ENCODE results near the gene ZNF689.

The ZNF689 gene

DNA sequence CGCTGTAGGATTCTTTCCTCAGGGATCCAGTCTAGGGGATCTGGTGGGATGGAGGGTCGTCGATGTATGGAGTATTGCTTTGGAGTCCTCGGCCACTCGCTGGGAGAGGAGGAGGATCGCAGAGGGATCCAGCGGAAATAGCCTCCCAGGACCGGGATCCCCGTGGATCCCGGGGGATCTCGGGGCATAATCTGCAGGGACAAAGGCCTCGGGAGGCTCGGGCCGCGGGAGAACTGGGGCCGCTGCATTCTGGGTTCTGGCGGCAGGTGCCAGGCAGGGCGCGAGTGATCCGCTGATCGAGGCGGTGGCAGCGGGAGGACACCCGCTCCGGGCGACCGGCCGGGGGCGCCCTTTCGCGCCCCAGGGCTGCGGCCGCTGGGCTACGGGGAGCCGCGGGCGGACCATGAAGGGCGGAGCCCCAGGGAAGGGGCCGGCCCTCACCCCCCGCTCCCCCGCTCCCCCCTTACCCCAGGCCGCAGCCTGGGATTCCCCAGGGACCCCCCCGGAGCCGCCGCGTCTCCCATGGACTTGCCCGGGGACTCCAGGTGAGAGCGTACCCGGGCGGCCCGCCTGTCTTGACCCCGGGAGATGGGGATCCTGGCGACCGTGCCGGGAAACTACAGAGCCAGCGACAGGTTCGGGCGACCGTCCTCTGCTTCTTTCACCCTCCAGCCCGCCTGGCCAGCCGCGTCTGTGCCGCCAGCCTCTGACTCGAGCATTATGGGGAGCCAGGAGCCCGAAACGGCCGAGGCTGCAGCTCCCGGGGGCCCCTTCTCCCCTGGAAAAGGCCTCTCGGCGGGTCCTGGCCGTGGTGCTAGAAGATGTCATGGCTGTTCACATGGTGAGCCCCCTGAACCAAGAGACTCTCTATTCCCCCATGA, 41.2 kb upstream of the ZNF689 start:
- peak overlapping the region; percentile 71 for H3K4me3 ChIP-seq (ENCODE audit: low read depth, low read length)
- peak overlapping the region; percentile 98 for H3K27ac ChIP-seq
- peaks cover 2% of the 10 kb centered on the region for H3K9me3 ChIP-seq (ENCODE audit: severe bottlenecking)
- H3K27me3 ChIP-seq (ENCODE audit: insufficient read depth, low read depth, severe bottlenecking): no peaks in the 10 kb centered on the region
- TF ChIP-seq, protein P1, sequence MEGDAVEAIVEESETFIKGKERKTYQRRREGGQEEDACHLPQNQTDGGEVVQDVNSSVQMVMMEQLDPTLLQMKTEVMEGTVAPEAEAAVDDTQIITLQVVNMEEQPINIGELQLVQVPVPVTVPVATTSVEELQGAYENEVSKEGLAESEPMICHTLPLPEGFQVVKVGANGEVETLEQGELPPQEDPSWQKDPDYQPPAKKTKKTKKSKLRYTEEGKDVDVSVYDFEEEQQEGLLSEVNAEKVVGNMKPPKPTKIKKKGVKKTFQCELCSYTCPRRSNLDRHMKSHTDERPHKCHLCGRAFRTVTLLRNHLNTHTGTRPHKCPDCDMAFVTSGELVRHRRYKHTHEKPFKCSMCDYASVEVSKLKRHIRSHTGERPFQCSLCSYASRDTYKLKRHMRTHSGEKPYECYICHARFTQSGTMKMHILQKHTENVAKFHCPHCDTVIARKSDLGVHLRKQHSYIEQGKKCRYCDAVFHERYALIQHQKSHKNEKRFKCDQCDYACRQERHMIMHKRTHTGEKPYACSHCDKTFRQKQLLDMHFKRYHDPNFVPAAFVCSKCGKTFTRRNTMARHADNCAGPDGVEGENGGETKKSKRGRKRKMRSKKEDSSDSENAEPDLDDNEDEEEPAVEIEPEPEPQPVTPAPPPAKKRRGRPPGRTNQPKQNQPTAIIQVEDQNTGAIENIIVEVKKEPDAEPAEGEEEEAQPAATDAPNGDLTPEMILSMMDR (IDR thresholded peaks at IDR 0.05; ENCODE audit: low read depth, low read length): peak; percentile 77
- peak; percentile 74 for DNase-seq
- peaks cover 36% of the 10 kb centered on the region for H3K36me3 ChIP-seq

DNA sequence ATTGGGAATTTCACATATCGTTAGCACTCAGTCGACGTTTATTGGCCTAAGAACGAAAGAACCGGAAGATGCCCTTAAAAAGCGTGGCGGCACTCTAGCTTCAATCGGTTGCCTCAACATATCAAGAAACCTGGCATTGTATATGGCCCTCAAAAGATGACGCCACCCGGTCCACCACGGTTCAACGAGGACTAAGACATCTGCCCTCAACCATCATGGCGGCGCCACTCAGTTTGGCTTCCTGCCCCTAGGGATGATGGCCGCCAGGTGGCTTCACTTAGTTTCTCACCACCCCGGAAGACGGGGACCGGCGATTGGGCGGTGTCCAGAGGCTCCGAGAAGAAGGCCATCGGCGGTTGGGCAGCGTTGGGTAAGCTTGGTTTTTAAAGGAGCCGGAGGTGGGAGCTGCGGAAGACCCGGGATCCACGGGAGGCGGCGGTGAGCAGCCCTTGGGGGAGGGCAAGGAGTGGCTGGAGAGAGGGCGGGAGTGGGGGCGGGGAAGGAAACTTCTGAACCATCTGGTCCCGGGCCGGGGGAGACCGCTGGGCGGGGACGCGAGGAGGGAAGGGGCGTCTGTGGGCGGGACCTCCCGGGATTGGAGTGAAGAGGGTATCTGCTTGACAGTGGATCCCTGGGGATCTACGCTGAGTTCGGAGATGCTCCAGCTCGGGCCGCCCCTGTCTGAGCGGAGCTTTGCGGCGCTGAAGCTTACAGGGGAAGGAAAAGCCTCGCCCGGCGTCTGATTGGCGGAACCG, 40.4 kb upstream of the ZNF689 start, which contains the start of gene PRR14:
TSS of gene PRR14 (plus strand) at position 592 of the 755 bp plus-strand sequence. CDS start 686 bp downstream, outside the sequence.
- DNase-seq: peak; percentile 99
- peak within 1 kb of the TSS; percentile 98 for H3K27ac ChIP-seq
- H3K4me3 ChIP-seq (ENCODE audit: low read depth, low read length): peak within 1 kb of the TSS; percentile 71
- H3K9me3 ChIP-seq (ENCODE audit: severe bottlenecking): peaks cover 2% of the 10 kb centered on the region
- peaks cover 28% of the 10 kb centered on the region for H3K36me3 ChIP-seq
- TF ChIP-seq, protein P1 (IDR thresholded peaks at IDR 0.05; ENCODE audit: low read depth, low read length): no peak
- no peaks in the 10 kb centered on the region for H3K27me3 ChIP-seq (ENCODE audit: insufficient read depth, low read depth, severe bottlenecking)

DNA sequence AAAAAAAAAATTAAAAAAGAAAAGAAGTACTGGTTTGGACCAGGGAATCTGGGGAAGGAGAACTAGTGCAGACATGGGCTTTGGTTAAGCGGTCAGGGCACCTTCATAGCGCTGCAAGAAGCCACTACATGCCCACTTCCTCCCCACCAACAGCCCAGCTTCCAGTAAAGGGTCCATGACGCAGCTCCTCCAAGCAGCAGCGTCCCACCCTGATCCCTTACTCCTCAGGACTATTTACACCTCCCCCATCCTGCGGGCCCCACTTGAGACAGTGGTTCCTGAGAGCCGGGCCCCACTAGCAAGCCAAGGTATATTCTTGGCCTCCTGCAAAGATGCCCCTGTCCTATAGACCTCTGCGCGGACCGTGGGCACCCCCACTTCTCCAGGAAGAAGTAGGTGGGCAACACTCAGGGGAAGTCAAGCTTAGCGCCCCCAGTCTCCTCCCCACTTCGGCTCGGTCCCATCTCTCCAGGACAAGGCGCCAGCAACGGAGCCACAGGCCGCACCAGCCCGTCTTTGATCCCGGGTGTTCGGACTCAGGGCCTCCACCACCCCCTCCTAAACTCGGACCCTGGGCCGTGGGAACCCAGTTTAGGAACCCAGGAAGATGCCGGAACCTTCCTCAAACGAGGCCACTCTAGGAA, 39.7 kb upstream of the ZNF689 start:
- H3K4me3 ChIP-seq (ENCODE audit: low read depth, low read length): peak overlapping the region; percentile 61
- peak overlapping the region; percentile 98 for H3K27ac ChIP-seq
- H3K9me3 ChIP-seq (ENCODE audit: severe bottlenecking): peaks cover 2% of the 10 kb centered on the region
- DNase-seq: no peak
- TF ChIP-seq, protein P1 (IDR thresholded peaks at IDR 0.05; ENCODE audit: low read depth, low read length): no peak
- H3K27me3 ChIP-seq (ENCODE audit: insufficient read depth, low read depth, severe bottlenecking): no peaks in the 10 kb centered on the region
- peaks cover 21% of the 10 kb centered on the region for H3K36me3 ChIP-seq

DNA sequence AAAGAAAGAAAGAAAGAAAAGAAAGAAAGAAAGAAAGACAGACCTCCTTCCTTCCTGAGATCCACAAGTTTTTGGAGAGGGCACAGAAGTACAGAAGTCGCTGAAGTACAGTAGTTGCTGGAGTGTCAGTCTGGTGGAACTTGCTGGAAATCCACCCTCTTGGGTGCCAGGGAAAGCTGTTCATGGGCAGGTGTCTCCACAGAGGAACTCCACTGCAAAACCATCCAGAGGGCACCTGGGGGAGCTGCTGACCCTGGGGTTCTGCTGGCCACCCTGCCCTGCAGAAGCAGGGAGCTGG, 37.0 kb upstream of the ZNF689 start:
- H3K36me3 ChIP-seq: no peaks in the 10 kb centered on the region
- no peak for DNase-seq
- no peak overlapping the region for H3K27ac ChIP-seq
- H3K27me3 ChIP-seq (ENCODE audit: insufficient read depth, low read depth, severe bottlenecking): no peaks in the 10 kb centered on the region
- TF ChIP-seq, protein P1 (IDR thresholded peaks at IDR 0.05; ENCODE audit: low read depth, low read length): no peak
- peaks cover 2% of the 10 kb centered on the region for H3K9me3 ChIP-seq (ENCODE audit: severe bottlenecking)
- H3K4me3 ChIP-seq (ENCODE audit: low read depth, low read length): no peak overlapping the region

DNA sequence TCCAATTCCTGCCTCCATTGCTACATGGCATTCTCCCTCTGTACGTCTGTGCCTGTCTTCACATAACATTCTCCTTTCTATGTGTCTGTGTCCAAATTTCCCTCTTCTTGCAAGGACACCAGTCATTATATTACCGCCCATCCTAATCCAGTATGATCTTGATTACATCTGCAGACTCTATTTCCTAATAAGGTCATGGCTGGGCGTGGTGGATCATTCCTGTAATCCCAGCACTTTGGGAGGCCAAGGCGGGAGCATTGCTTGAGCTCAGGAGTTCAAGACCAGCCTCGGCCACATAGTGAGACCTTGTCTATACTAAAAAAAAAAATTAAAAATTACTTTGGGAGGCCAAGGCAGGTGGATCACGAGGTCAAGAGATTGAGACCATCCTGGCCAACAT, 35.5 kb upstream of the ZNF689 start:
- Histone ChIP-seq H3K27me3 (ENCODE audit: insufficient read depth, low read depth, severe bottlenecking) (no peaks in the 10 kb centered on the region), H3K4me3 (ENCODE audit: low read depth, low read length) (no peak overlapping the region), H3K9me3 (ENCODE audit: severe bottlenecking) (peaks cover 2% of the 10 kb centered on the region), H3K27ac (no peak overlapping the region), H3K36me3 (no peaks in the 10 kb centered on the region)
- no peak for DNase-seq
- TF ChIP-seq, protein P1 (IDR thresholded peaks at IDR 0.05; ENCODE audit: low read depth, low read length): no peak
